ENCODE measurements around the gene INSC. TPM values are rescaled to one million over a fixed set of nuclear protein-coding genes. Genes with fewer than 3 reads are reported as not detected.
A peak's percentile ranks its signal among the peaks of the same experiment; 100 is the strongest.

The INSC gene
- total RNA-seq, 1 experiment from 2014 or later, result not detected

GRCh38 chr11:15224466-15224865 is 109.7 kb downstream of the INSC start:
- H3K4me1 ChIP-seq, result no peaks in the 10 kb centered on the region
- H3K9me3 ChIP-seq (replicated peaks), result no peaks in the 10 kb centered on the region
- no peak for DNase-seq
- H3K4me3 ChIP-seq, result no peak overlapping the region
- H3K27me3 ChIP-seq, result peaks cover 5% of the 10 kb centered on the region; the same call in 1 of the 2 replicates
- no peaks in the 10 kb centered on the region for H3K36me3 ChIP-seq
- H3K27ac ChIP-seq, result no peak overlapping the region

- H3K4me3 ChIP-seq, result no peak overlapping the region
- H3K9me3 ChIP-seq (replicated peaks), result no peaks in the 10 kb centered on the region
- no peaks in the 10 kb centered on the region for H3K36me3 ChIP-seq
- no peak overlapping the region for H3K27ac ChIP-seq
- H3K27me3 ChIP-seq, result no peaks in the 10 kb centered on the region
- no peaks in the 10 kb centered on the region for H3K4me1 ChIP-seq
- DNase-seq, result no peak
These were observed 112.3 kb downstream of the INSC start for GRCh38 chr11:15227011-15227410.

DNA sequence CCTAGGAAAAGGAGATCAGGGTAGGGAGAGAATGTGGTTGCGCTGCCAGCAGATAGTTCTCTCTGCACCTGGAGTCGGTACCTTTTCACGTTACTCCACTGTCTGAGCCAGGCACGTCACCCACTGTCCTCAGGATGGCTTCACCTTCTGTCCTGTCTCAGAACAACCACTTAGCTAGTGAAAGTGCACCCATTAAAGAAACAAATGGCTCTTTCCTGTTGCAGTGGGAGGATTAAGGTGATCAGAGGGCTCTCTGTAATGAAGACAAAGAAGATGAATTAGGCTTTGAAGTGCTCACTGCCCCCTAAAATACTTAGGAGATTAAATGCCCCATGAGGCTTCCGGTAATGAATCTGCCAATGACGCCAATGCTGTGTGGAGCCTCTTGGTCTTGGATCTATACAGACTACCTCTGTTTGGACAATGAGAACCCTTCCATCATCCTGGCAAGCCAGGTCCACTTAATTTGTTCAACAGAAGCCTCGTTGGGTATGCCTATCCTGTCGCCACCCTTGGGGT is 113.7 kb downstream of the INSC start:
- no peaks in the 10 kb centered on the region for H3K9me3 ChIP-seq (replicated peaks)
- no peaks in the 10 kb centered on the region for H3K27me3 ChIP-seq
- H3K27ac ChIP-seq, result no peak overlapping the region
- H3K4me1 ChIP-seq, result no peaks in the 10 kb centered on the region
- no peak overlapping the region for H3K4me3 ChIP-seq
- DNase-seq, result no peak
- H3K36me3 ChIP-seq, result no peaks in the 10 kb centered on the region

- DNase-seq, result no peak
- H3K9me3 ChIP-seq (replicated peaks), result no peaks in the 10 kb centered on the region
- H3K36me3 ChIP-seq, result no peaks in the 10 kb centered on the region
- H3K4me3 ChIP-seq, result no peak overlapping the region
- H3K4me1 ChIP-seq, result no peaks in the 10 kb centered on the region
- no peaks in the 10 kb centered on the region for H3K27me3 ChIP-seq
- H3K27ac ChIP-seq, result no peak overlapping the region
These were observed 114.3 kb downstream of the INSC start for GRCh38 chr11:15229069-15229468.

GRCh38 chr11:15232496-15232895 is 117.8 kb downstream of the INSC start:
- no peaks in the 10 kb centered on the region for H3K27me3 ChIP-seq
- no peak overlapping the region for H3K27ac ChIP-seq
- H3K4me3 ChIP-seq, result no peak overlapping the region
- H3K36me3 ChIP-seq, result no peaks in the 10 kb centered on the region
- no peak for DNase-seq
- H3K4me1 ChIP-seq, result no peaks in the 10 kb centered on the region
- no peaks in the 10 kb centered on the region for H3K9me3 ChIP-seq (replicated peaks)

GRCh38 chr11:15233371-15234165 is 118.8 kb downstream of the INSC start:
- DNase-seq, result no peak
- H3K4me3 ChIP-seq, result no peak overlapping the region
- H3K4me1 ChIP-seq, result no peaks in the 10 kb centered on the region
- no peaks in the 10 kb centered on the region for H3K36me3 ChIP-seq
- no peaks in the 10 kb centered on the region for H3K27me3 ChIP-seq
- no peak overlapping the region for H3K27ac ChIP-seq
- no peaks in the 10 kb centered on the region for H3K9me3 ChIP-seq (replicated peaks)

- H3K27ac ChIP-seq, result no peak overlapping the region
- H3K27me3 ChIP-seq, result no peaks in the 10 kb centered on the region
- no peak overlapping the region for H3K4me3 ChIP-seq
- H3K9me3 ChIP-seq (replicated peaks), result no peaks in the 10 kb centered on the region
- H3K4me1 ChIP-seq, result no peaks in the 10 kb centered on the region
- no peaks in the 10 kb centered on the region for H3K36me3 ChIP-seq
- DNase-seq, result no peak
These were observed 120.1 kb downstream of the INSC start for GRCh38 chr11:15234796-15235195.

GRCh38 chr11:15236559-15236958 is 121.8 kb downstream of the INSC start:
- H3K4me1 ChIP-seq, result no peaks in the 10 kb centered on the region

DNA sequence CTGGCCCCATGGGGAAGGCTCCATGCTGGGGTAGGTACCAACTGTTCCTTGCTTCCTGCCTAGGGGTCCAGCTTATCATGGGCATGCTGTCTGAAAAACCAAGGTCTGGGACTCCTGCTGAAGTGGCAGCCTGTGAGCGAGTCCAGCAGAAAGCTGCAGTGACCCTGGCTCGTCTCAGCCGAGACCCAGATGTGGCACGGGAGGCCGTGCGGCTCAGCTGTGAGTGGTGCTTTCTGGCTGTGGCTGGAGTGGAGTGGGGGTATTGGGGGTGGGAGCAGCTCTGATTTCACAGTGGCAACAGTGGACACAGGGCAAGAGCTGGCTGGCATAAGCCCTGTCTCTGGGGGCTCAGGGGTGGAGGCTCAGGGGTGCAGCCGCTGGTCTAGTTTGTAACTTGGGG is 124.1 kb downstream of the INSC start:
- Histone ChIP-seq H3K27me3 (no peaks in the 10 kb centered on the region), H3K27ac (no peak overlapping the region), H3K36me3 (no peaks in the 10 kb centered on the region), H3K9me3 (replicated peaks) (no peaks in the 10 kb centered on the region), H3K4me3 (no peak overlapping the region), H3K4me1 (no peaks in the 10 kb centered on the region)
- DNase-seq, result no peak

More at GRCh38 chr11:15236559-15236958, 121.8 kb downstream of the INSC start:
- Histone ChIP-seq H3K9me3 (replicated peaks) (no peaks in the 10 kb centered on the region), H3K4me3 (no peak overlapping the region), H3K36me3 (no peaks in the 10 kb centered on the region), H3K27ac (no peak overlapping the region), H3K27me3 (no peaks in the 10 kb centered on the region)
- DNase-seq, result no peak

- Histone ChIP-seq H3K27me3 (no peaks in the 10 kb centered on the region), H3K4me1 (no peaks in the 10 kb centered on the region), H3K27ac (no peak overlapping the region), H3K9me3 (replicated peaks) (no peaks in the 10 kb centered on the region), H3K36me3 (no peaks in the 10 kb centered on the region), H3K4me3 (no peak overlapping the region)
- peak in 1 of 2 experiments; percentile 11 for DNase-seq
These were observed 134.0 kb downstream of the INSC start for GRCh38 chr11:15248749-15249148.

DNA sequence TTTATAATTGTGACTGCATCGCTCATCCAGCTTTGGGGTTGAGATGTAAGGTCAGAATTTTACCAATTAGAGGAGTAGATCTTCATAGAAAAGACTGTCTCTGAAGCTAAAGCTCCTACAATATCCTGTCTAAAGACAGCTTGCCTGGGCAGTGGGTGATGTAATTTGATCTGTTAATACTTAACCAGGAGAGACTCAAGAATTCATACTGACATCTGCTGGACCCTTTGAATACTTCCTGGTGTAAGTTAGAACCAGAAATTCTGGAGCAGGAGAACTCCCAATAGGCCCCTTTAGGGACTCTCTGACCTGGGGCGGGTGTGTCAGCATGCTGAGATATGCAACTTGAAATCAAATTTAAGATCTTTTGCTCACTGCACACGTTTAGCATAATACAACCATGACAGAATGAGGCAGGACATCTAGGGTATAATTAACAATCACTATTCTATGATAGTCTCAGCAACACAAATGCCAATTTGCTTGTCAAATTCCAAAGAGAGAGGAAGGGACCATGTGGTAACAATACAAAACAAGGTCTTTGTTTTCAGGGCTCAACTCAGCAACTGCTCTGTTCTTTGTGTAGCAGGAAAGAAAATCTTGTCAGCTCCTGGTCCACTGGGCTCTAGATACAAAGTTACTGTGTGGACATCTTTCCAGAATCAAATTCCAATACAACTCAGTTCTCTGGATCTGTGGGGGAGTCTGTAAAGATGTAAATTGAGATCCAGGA is 143.9 kb downstream of the INSC start:
- Histone ChIP-seq H3K9me3 (replicated peaks) (no peaks in the 10 kb centered on the region), H3K36me3 (no peaks in the 10 kb centered on the region), H3K27me3 (no peaks in the 10 kb centered on the region), H3K27ac (no peak overlapping the region), H3K4me3 (no peak overlapping the region), H3K4me1 (no peaks in the 10 kb centered on the region)
- DNase-seq, result peak in 1 of 2 experiments; percentile 32

GRCh38 chr11:15266999-15267398 is 152.3 kb downstream of the INSC start:
- Histone ChIP-seq H3K4me3 (no peak overlapping the region), H3K27me3 (no peaks in the 10 kb centered on the region), H3K36me3 (no peaks in the 10 kb centered on the region), H3K27ac (no peak overlapping the region), H3K9me3 (replicated peaks) (no peaks in the 10 kb centered on the region), H3K4me1 (no peaks in the 10 kb centered on the region)
- DNase-seq, result no peak

- Histone ChIP-seq H3K4me3 (no peak overlapping the region), H3K27me3 (no peaks in the 10 kb centered on the region), H3K36me3 (no peaks in the 10 kb centered on the region), H3K27ac (no peak overlapping the region), H3K9me3 (replicated peaks) (no peaks in the 10 kb centered on the region), H3K4me1 (no peaks in the 10 kb centered on the region)
- no peak for DNase-seq
These were observed 153.9 kb downstream of the INSC start for GRCh38 chr11:15268598-15268997.

DNA sequence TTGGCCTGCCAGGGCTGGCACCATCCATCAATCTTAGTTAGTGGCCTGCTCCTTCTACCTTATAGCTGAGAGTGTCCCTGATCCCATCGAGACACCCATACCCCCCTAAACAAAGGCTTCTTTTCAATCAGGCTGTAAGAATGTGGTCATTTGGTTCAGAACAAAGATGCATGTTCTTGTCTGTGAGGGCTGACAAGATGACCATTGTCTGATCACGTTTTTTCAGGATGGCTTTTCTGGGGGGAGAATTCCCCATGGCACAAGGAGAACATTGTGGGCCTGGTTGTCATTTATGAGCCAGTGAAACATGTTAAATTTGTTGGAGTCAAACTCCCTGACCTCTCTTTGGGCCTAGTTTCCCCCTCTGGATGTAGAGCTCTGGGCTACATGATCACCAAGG is 160.4 kb downstream of the INSC start:
- Histone ChIP-seq H3K9me3 (replicated peaks) (no peaks in the 10 kb centered on the region), H3K4me3 (no peak overlapping the region), H3K27me3 (no peaks in the 10 kb centered on the region), H3K36me3 (no peaks in the 10 kb centered on the region), H3K27ac (no peak overlapping the region), H3K4me1 (no peaks in the 10 kb centered on the region)
- DNase-seq, result no peak

DNA sequence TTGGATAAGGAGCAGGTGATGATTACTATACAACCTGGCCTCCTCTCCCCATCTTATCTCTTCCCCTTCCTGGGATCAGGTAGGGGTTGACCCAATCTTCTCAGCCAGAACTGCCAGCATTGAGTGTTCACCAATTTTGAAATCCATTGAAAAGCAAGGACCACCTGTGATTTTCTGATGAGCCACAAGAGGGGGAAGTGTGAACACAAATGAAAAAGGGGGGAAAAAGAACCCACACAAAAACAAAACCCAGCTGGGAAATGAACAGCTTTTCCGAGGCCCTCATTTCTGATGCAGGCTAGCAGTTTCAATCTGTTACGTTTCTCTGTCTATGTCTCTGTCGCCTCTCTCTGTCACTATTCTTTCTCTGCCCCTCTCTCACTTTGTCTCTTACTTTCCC is 161.9 kb downstream of the INSC start:
- DNase-seq, result peak in 1 of 2 experiments; percentile 9
- H3K4me1 ChIP-seq, result no peaks in the 10 kb centered on the region
- H3K36me3 ChIP-seq, result no peaks in the 10 kb centered on the region
- H3K4me3 ChIP-seq, result no peak overlapping the region
- H3K9me3 ChIP-seq (replicated peaks), result no peaks in the 10 kb centered on the region
- no peak overlapping the region for H3K27ac ChIP-seq
- no peaks in the 10 kb centered on the region for H3K27me3 ChIP-seq

Measured in SJCRH30 (cell line).